Measurements from ENCODE around the gene NPRL2. TPM values are rescaled to one million over a fixed set of nuclear protein-coding genes. Genes with fewer than 3 reads are reported as not detected.

The NPRL2 gene
- total RNA-seq, 1 donor from 2014 or later, result 30.4 TPM

- H3K4me3 Mint-ChIP-seq (ENCODE audit: unreplicated experiment), result no peak overlapping the region
- H3K27ac Mint-ChIP-seq (ENCODE audit: unreplicated experiment), result no peak overlapping the region
- peaks cover 7% of the 10 kb centered on the region for H3K27me3 Mint-ChIP-seq (ENCODE audit: unreplicated experiment)
- H3K9me3 Mint-ChIP-seq (ENCODE audit: unreplicated experiment), result peaks cover 5% of the 10 kb centered on the region
- H3K36me3 Mint-ChIP-seq (ENCODE audit: unreplicated experiment), result no peaks in the 10 kb centered on the region
- no peak for TF ChIP-seq CTCF (IDR thresholded peaks at IDR 0.05; ENCODE audit: partially characterized antibody, unreplicated experiment)
- no peak for DNase-seq
- H3K4me1 Mint-ChIP-seq (ENCODE audit: low read depth, unreplicated experiment), result peaks cover 18% of the 10 kb centered on the region
Measured at GRCh38 chr3:50380405-50381085, 30.0 kb upstream of the NPRL2 start.

DNA sequence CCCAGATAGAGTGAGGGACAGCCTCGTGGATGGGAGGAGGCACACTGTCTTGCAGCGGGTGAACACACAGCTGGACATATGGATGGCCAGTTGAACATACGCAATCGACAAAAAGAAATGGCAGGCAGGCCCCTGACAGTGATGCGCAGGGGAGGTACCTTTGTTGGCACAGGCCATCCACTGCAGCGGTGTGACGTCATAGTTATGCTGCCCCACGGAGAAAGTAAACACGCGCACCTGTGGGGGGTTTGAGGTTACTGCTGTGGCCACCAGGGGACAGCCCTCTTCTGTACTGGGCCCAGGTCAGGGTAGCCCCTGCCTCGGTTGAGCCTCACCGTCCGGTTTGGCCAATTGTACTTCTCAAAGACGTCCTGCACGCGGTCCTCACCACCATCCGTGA lies 28.2 kb upstream of the NPRL2 start:
- Mint-ChIP-seq H3K36me3 (ENCODE audit: unreplicated experiment) (no peaks in the 10 kb centered on the region), H3K9me3 (ENCODE audit: unreplicated experiment) (peaks cover 5% of the 10 kb centered on the region), H3K27me3 (ENCODE audit: unreplicated experiment) (peaks cover 5% of the 10 kb centered on the region), H3K4me1 (ENCODE audit: low read depth, unreplicated experiment) (peaks cover 16% of the 10 kb centered on the region), H3K4me3 (ENCODE audit: unreplicated experiment) (no peak overlapping the region), H3K27ac (ENCODE audit: unreplicated experiment) (no peak overlapping the region)
- TF ChIP-seq CTCF (IDR thresholded peaks at IDR 0.05; ENCODE audit: partially characterized antibody, unreplicated experiment), result no peak
- DNase-seq, result no peak

DNA sequence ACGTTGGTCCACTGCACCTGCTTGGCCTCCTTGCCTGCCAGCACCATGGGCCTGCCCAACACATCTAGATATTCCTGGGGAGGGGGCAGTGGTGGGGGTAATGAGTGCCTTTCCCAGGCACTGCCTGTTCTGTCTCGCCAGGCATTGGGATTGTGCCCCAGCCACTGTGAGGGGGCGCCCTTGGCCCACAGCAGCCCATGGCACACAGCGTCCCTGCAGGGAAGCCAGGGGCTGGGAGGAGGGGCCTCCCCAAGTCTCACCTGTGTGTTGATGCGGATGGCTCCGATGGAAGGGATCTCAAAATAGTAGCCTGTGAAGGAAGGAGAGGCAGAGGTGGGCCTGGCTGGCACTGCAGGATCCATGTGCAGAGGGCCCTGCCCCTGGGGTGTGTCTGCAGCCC lies 27.4 kb upstream of the NPRL2 start:
- Mint-ChIP-seq H3K27me3 (ENCODE audit: unreplicated experiment) (peaks cover 3% of the 10 kb centered on the region), H3K36me3 (ENCODE audit: unreplicated experiment) (no peaks in the 10 kb centered on the region), H3K9me3 (ENCODE audit: unreplicated experiment) (peaks cover 4% of the 10 kb centered on the region), H3K27ac (ENCODE audit: unreplicated experiment) (no peak overlapping the region), H3K4me3 (ENCODE audit: unreplicated experiment) (no peak overlapping the region), H3K4me1 (ENCODE audit: low read depth, unreplicated experiment) (peaks cover 16% of the 10 kb centered on the region)
- TF ChIP-seq CTCF (IDR thresholded peaks at IDR 0.05; ENCODE audit: partially characterized antibody, unreplicated experiment), result no peak
- DNase-seq, result no peak

DNA sequence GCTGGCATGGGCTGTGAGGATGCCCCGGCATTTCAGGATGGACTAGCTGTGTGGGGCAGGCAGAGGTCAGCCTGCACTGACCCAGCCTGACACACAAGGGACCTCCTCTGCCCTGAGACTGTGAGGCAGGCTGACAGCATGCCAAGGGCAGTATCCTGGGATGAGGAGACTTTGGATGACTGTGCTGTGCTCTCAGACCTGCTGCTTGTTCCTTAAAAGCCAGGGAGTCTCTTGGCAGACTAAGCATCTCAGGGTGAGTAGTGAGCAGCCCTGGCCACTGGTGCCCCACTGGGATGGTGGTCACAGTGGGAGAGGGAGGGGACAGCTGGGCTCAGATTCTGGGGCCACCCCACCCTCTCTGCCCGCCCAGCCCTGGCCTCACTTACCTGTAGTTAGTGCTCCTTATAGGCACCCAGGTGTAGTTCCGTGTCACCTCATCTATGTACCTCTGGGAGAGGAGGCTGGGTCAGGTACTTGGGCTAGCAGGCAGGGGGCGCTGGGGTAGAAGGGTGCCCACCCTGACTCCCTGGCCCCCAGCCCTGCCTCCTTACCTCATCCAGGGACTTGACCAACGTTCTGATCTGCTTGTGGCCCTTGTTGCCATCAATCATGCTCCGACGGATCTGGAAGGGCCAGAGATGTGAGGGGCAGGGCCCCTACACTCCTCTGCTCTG lies 24.8 kb upstream of the NPRL2 start:
- Mint-ChIP-seq H3K9me3 (ENCODE audit: unreplicated experiment) (peaks cover 6% of the 10 kb centered on the region), H3K36me3 (ENCODE audit: unreplicated experiment) (no peaks in the 10 kb centered on the region), H3K4me3 (ENCODE audit: unreplicated experiment) (no peak overlapping the region), H3K27ac (ENCODE audit: unreplicated experiment) (no peak overlapping the region), H3K4me1 (ENCODE audit: low read depth, unreplicated experiment) (peaks cover 9% of the 10 kb centered on the region), H3K27me3 (ENCODE audit: unreplicated experiment) (peaks cover 8% of the 10 kb centered on the region)
- no peak for TF ChIP-seq CTCF (IDR thresholded peaks at IDR 0.05; ENCODE audit: partially characterized antibody, unreplicated experiment)
- DNase-seq, result no peak
